Osteocyte (in vitro differentiated cells): ENCODE results near the gene CROCC2. TPM values are rescaled to one million over a fixed set of nuclear protein-coding genes. Genes with fewer than 3 reads are reported as not detected.

Source experiments
- DNase-seq: peaks from one replicate; pipeline ENCODE4 v3.0.0; 2021; ENCODE audit warnings: mixed read lengths; ENCODE audit not compliant: unreplicated experiment; ENCODE audit errors: extremely low spot score
- H3K27ac Mint-ChIP-seq: one replicate; pipeline ENCODE4 v1.8.0; 2021; ENCODE audit warnings: mild to moderate bottlenecking, mixed read lengths; ENCODE audit not compliant: unreplicated experiment
- H3K27me3 Mint-ChIP-seq: one replicate; pipeline ENCODE4 v1.8.0; 2021; ENCODE audit warnings: mixed read lengths; ENCODE audit not compliant: unreplicated experiment
- H3K36me3 Mint-ChIP-seq: one replicate; pipeline ENCODE4 v1.8.0; 2021; ENCODE audit warnings: mixed read lengths; ENCODE audit not compliant: unreplicated experiment
- H3K4me1 Mint-ChIP-seq: one replicate; pipeline ENCODE4 v1.8.0; 2021; ENCODE audit warnings: mixed read lengths; ENCODE audit not compliant: unreplicated experiment
- H3K4me3 Mint-ChIP-seq: one replicate; pipeline ENCODE4 v1.8.0; 2021; ENCODE audit warnings: mild to moderate bottlenecking, moderate library complexity, mixed read lengths; ENCODE audit not compliant: unreplicated experiment
- H3K9me3 Mint-ChIP-seq: one replicate; pipeline ENCODE4 v1.8.0; 2021; ENCODE audit warnings: mixed read lengths; ENCODE audit not compliant: unreplicated experiment
- CTCF ChIP-seq: fragments of 200-600 bp; sonication (generic); IDR thresholded peaks from 2 replicates; pipeline ENCODE4 v1.5.0; 2021; ENCODE audit warnings: antibody characterized with exemption, mild to moderate bottlenecking, moderate library complexity
- total RNA-seq: library from RNA; stranded (reverse); gene quantifications from 2 replicates; pipeline ENCODE4 v1.2.1, GENCODE V29; 2021

Gene CROCC2
- total RNA-seq, 1 donor from 2014 or later: not detected

GRCh38 chr2:240918258-240919091 is 12.3 kb downstream of the CROCC2 start:
- no peak for TF ChIP-seq CTCF
- no peaks in the 10 kb centered on the region for H3K36me3 Mint-ChIP-seq
- H3K4me3 Mint-ChIP-seq: no peak overlapping the region
- peaks cover 7% of the 10 kb centered on the region for H3K4me1 Mint-ChIP-seq
- no peaks in the 10 kb centered on the region for H3K27me3 Mint-ChIP-seq
- no peaks in the 10 kb centered on the region for H3K9me3 Mint-ChIP-seq
- no peak for DNase-seq
- no peak overlapping the region for H3K27ac Mint-ChIP-seq

GRCh38 chr2:240919161-240919781 is 13.1 kb downstream of the CROCC2 start:
- no peak for TF ChIP-seq CTCF
- Mint-ChIP-seq H3K9me3 (no peaks in the 10 kb centered on the region), H3K4me1 (peaks cover 5% of the 10 kb centered on the region), H3K27me3 (no peaks in the 10 kb centered on the region), H3K27ac (no peak overlapping the region), H3K4me3 (no peak overlapping the region), H3K36me3 (no peaks in the 10 kb centered on the region)
- peak; percentile 77 for DNase-seq

- DNase-seq: peak; percentile 68
- Mint-ChIP-seq H3K27me3 (no peaks in the 10 kb centered on the region), H3K4me1 (peaks cover 5% of the 10 kb centered on the region), H3K36me3 (no peaks in the 10 kb centered on the region), H3K9me3 (no peaks in the 10 kb centered on the region), H3K27ac (no peak overlapping the region), H3K4me3 (no peak overlapping the region)
- TF ChIP-seq CTCF: no peak
Observed at GRCh38 chr2:240919786-240920782, 13.9 kb downstream of the CROCC2 start.

- H3K27me3 Mint-ChIP-seq: no peaks in the 10 kb centered on the region
- DNase-seq: peak; percentile 79
- no peak for TF ChIP-seq CTCF
- H3K4me1 Mint-ChIP-seq: peaks cover 5% of the 10 kb centered on the region
- no peaks in the 10 kb centered on the region for H3K36me3 Mint-ChIP-seq
- H3K27ac Mint-ChIP-seq: no peak overlapping the region
- no peaks in the 10 kb centered on the region for H3K9me3 Mint-ChIP-seq
- no peak overlapping the region for H3K4me3 Mint-ChIP-seq
Observed at GRCh38 chr2:240920783-240921231, 14.7 kb downstream of the CROCC2 start.
